Large intestine (tissue), 3 donors: ENCODE results near the gene HELZ2. TPM values are rescaled to one million over a fixed set of nuclear protein-coding genes. Genes with fewer than 3 reads are reported as not detected.

Experiments used
- DNase-seq, 2 donors: peaks; one replicate each; pipeline versions ENCODE4 v3.0.0 to v3.0.0-alpha.2; 2013
- H3K27ac ChIP-seq: one replicate; pipeline ENCODE4 v1.5.1; 2013; ENCODE audit warnings: low read length
- H3K27me3 ChIP-seq: 2 replicates; pipeline ENCODE4 v1.6.1; 2013; ENCODE audit warnings: low read length; ENCODE audit not compliant: control insufficient read depth, insufficient read depth
- H3K36me3 ChIP-seq: 2 replicates; pipeline ENCODE4 v1.6.1; 2013; ENCODE audit warnings: low read length; ENCODE audit not compliant: control insufficient read depth, insufficient read depth
- H3K4me1 ChIP-seq: one replicate; pipeline ENCODE4 v1.6.1; 2013; ENCODE audit warnings: low read length; ENCODE audit not compliant: control insufficient read depth, insufficient read depth
- H3K4me3 ChIP-seq: one replicate; pipeline ENCODE4 v1.5.1; 2013; ENCODE audit warnings: low read length
- H3K9me3 ChIP-seq: one replicate; pipeline ENCODE4 v1.6.1; 2013; ENCODE audit warnings: mild to moderate bottlenecking, low read depth, low read length, moderate library complexity; ENCODE audit not compliant: control insufficient read depth
- WGBS: methylation state at CpG from one replicate; pipeline ENCODE4 v1.1.5; 2013; ENCODE audit warnings: low lambda C conversion rate; ENCODE audit not compliant: insufficient coverage; 5-methylcytosine and 5-hydroxymethylcytosine counted together
- polyA plus RNA-seq: library from polyadenylated mRNA; unstranded; fragments of 120-200 nt; gene quantifications from one replicate; pipeline ENCODE4 v1.2.1, GENCODE V29; 2013

HELZ2 gene
- polyA plus RNA-seq, 1 donor, result 13.0 TPM

GRCh38 chr20:63542031-63542559 is 31.9 kb downstream of the HELZ2 start:
- no peaks in the 10 kb centered on the region for H3K36me3 ChIP-seq
- peaks cover 13% of the 10 kb centered on the region for H3K27me3 ChIP-seq
- DNase-seq, result no peak
- H3K4me3 ChIP-seq, result no peak overlapping the region
- no peak overlapping the region for H3K27ac ChIP-seq
- peaks cover 27% of the 10 kb centered on the region for H3K4me1 ChIP-seq
- peaks cover 4% of the 10 kb centered on the region for H3K9me3 ChIP-seq
- no CpG with 5 or more reads among the region's 36 CpGs for WGBS

GRCh38 chr20:63541371-63541770 is 32.7 kb downstream of the HELZ2 start:
- no CpG with 5 or more reads among the region's 28 CpGs for WGBS
- H3K4me3 ChIP-seq, result no peak overlapping the region

GRCh38 chr20:63540417-63541186 is 33.4 kb downstream of the HELZ2 start:
- Histone ChIP-seq H3K36me3 (no peaks in the 10 kb centered on the region), H3K27me3 (peaks cover 2% of the 10 kb centered on the region), H3K4me1 (peaks cover 31% of the 10 kb centered on the region), H3K9me3 (peaks cover 6% of the 10 kb centered on the region), H3K27ac (no peak overlapping the region), H3K4me3 (no peak overlapping the region)
- DNase-seq, result no peak
- WGBS, result no CpG with 5 or more reads among the region's 49 CpGs

More at GRCh38 chr20:63541371-63541770, 32.7 kb downstream of the HELZ2 start:
- peaks cover 29% of the 10 kb centered on the region for H3K4me1 ChIP-seq
- H3K36me3 ChIP-seq, result no peaks in the 10 kb centered on the region
- DNase-seq, result no peak
- peaks cover 6% of the 10 kb centered on the region for H3K9me3 ChIP-seq
- H3K27me3 ChIP-seq, result peaks cover 7% of the 10 kb centered on the region
- H3K27ac ChIP-seq, result no peak overlapping the region

- Histone ChIP-seq H3K27me3 (no peaks in the 10 kb centered on the region), H3K36me3 (no peaks in the 10 kb centered on the region), H3K27ac (no peak overlapping the region), H3K4me3 (no peak overlapping the region), H3K9me3 (peaks cover 8% of the 10 kb centered on the region), H3K4me1 (peaks cover 31% of the 10 kb centered on the region)
- no peak for DNase-seq
- WGBS, result no CpG with 5 or more reads among the region's 29 CpGs
Observed at GRCh38 chr20:63539441-63540370, 34.3 kb downstream of the HELZ2 start.

GRCh38 chr20:63539092-63539430 is 35.0 kb downstream of the HELZ2 start:
- Histone ChIP-seq H3K27ac (no peak overlapping the region), H3K9me3 (peaks cover 9% of the 10 kb centered on the region), H3K36me3 (no peaks in the 10 kb centered on the region), H3K27me3 (peaks cover 5% of the 10 kb centered on the region), H3K4me1 (peaks cover 31% of the 10 kb centered on the region), H3K4me3 (no peak overlapping the region)
- 94% methylated on average over 3 of the region's 12 CpGs for WGBS
- DNase-seq, result no peak

GRCh38 chr20:63538204-63539091 is 35.6 kb downstream of the HELZ2 start:
- H3K4me1 ChIP-seq, result peaks cover 31% of the 10 kb centered on the region
- no peak for DNase-seq
- peak overlapping the region; percentile 25 for H3K4me3 ChIP-seq
- WGBS, result no CpG with 5 or more reads among the region's 27 CpGs
- H3K36me3 ChIP-seq, result no peaks in the 10 kb centered on the region
- no peak overlapping the region for H3K27ac ChIP-seq
- H3K9me3 ChIP-seq, result peaks cover 9% of the 10 kb centered on the region
- H3K27me3 ChIP-seq, result peaks cover 7% of the 10 kb centered on the region

GRCh38 chr20:63537525-63538203 is 36.4 kb downstream of the HELZ2 start:
- no peaks in the 10 kb centered on the region for H3K36me3 ChIP-seq
- peak; percentile 85 to 87 for DNase-seq
- H3K9me3 ChIP-seq, result peaks cover 9% of the 10 kb centered on the region
- peak overlapping the region; percentile 25 for H3K4me3 ChIP-seq
- peaks cover 7% of the 10 kb centered on the region for H3K27me3 ChIP-seq
- WGBS, result no CpG with 5 or more reads among the region's 34 CpGs
- H3K4me1 ChIP-seq, result peaks cover 31% of the 10 kb centered on the region
- peak overlapping the region; percentile 46 for H3K27ac ChIP-seq

GRCh38 chr20:63536997-63537524 is 37.0 kb downstream of the HELZ2 start, which contains the start of gene PTK6:
PTK6 (minus strand) TSS chr20:63537376; CDS start chr20:63537314, 62 bp downstream.
- peak within 1 kb of the TSS; percentile 25 for H3K4me3 ChIP-seq
- H3K27ac ChIP-seq, result peak within 1 kb of the TSS; percentile 46
- H3K9me3 ChIP-seq, result peaks cover 9% of the 10 kb centered on the region
- WGBS, result no CpG with 5 or more reads among the region's 29 CpGs
- H3K4me1 ChIP-seq, result peaks cover 31% of the 10 kb centered on the region
- H3K27me3 ChIP-seq, result peaks cover 7% of the 10 kb centered on the region
- no peaks in the 10 kb centered on the region for H3K36me3 ChIP-seq
- no peak for DNase-seq

GRCh38 chr20:63536241-63536977 is 37.6 kb downstream of the HELZ2 start:
- H3K27ac ChIP-seq, result no peak overlapping the region
- no peak for DNase-seq
- peaks cover 31% of the 10 kb centered on the region for H3K4me1 ChIP-seq
- no peaks in the 10 kb centered on the region for H3K36me3 ChIP-seq
- no peak overlapping the region for H3K4me3 ChIP-seq
- peaks cover 9% of the 10 kb centered on the region for H3K9me3 ChIP-seq
- WGBS, result no CpG with 5 or more reads among the region's 35 CpGs
- peaks cover 7% of the 10 kb centered on the region for H3K27me3 ChIP-seq
